IMR-90 (cell line): Measurements from ENCODE around the gene PID1. TPM values are rescaled to one million over a fixed set of nuclear protein-coding genes. Genes with fewer than 3 reads are reported as not detected.

Experiments
- ATAC-seq: fragments of 200-7000 bp; cut with Tn5 transposase; 2 replicates; pipeline ENCODE4 v1.9.1; 2020; ENCODE audit warnings: low read depth, mild to moderate bottlenecking, moderate library complexity
- BruUV-seq: library from RNA; stranded (reverse); fragments of 400-500 nt; replicated peaks from 2 replicates; lab custom pipeline; 2021; lab: Mats Ljungman, UMichigan
- CTCF ChIA-PET: fragments of 300-600 bp; formaldehyde crosslinking; extraction: SDS; loops from one replicate; lab custom pipeline; 2021; ENCODE audit warnings: antibody characterized with exemption; lab: Yijun Ruan, JAX
- POLR2A ChIA-PET: fragments of 300-600 bp; sonication (Branson Sonifier 250); formaldehyde crosslinking; loops from one replicate; lab custom pipeline; 2022; ENCODE audit warnings: antibody characterized with exemption; ENCODE audit not compliant: unreplicated experiment; lab: Charles Lee
- DNase-seq: peaks from one replicate; pipeline ENCODE4 v3.0.0; 2013
- H2AFZ ChIP-seq: replicated peaks from 2 replicates; pipeline ENCODE3; 2013; ENCODE audit warnings: low read length, mild to moderate bottlenecking; ENCODE audit not compliant: poor library complexity
- H2AK5ac ChIP-seq: 2 replicates; pipeline ENCODE4 v1.6.1; 2013; ENCODE audit warnings: low read depth, low read length, inconsistent platforms
- H2AK9ac ChIP-seq: replicated peaks from 2 replicates; pipeline ENCODE3; 2013; ENCODE audit warnings: mild to moderate bottlenecking, low read depth, low read length, moderate library complexity; ENCODE audit not compliant: poor library complexity
- H2BK120ac ChIP-seq: 2 replicates; pipeline ENCODE4 v1.6.1; 2013; ENCODE audit warnings: low read depth, low read length, inconsistent platforms
- H2BK15ac ChIP-seq: 3 replicates; pipeline ENCODE4 v1.6.1; 2013; ENCODE audit warnings: low read depth, low read length, inconsistent platforms
- H2BK20ac ChIP-seq: 2 replicates; pipeline ENCODE4 v1.6.1; 2013; ENCODE audit warnings: low read depth, mild to moderate bottlenecking, inconsistent platforms, low read length, moderate library complexity
- H2BK5ac ChIP-seq: 2 replicates; pipeline ENCODE4 v1.6.1; 2013; ENCODE audit warnings: mild to moderate bottlenecking, low read depth, low read length, inconsistent platforms; ENCODE audit not compliant: poor library complexity, severe bottlenecking
- H3K14ac ChIP-seq: replicated peaks from 2 replicates; pipeline ENCODE4 v1.6.1; 2013; ENCODE audit warnings: low read depth, low read length, inconsistent platforms
- H3K18ac ChIP-seq: 2 replicates; pipeline ENCODE4 v1.6.1; 2013; ENCODE audit warnings: low read depth, low read length, control low read depth
- H3K23ac ChIP-seq: 2 replicates; pipeline ENCODE4 v1.6.1; 2013; ENCODE audit warnings: low read depth, low read length, inconsistent platforms
- H3K27ac ChIP-seq: 2 replicates; pipeline ENCODE4 v1.5.1; 2013; ENCODE audit warnings: mild to moderate bottlenecking, control low read depth, low read length; ENCODE audit not compliant: insufficient read depth
- H3K27me3 ChIP-seq: 2 replicates; pipeline ENCODE4 v1.6.1; 2013; ENCODE audit warnings: low read length; ENCODE audit not compliant: control insufficient read depth, insufficient read depth
- H3K36me3 ChIP-seq: 2 replicates; pipeline ENCODE4 v1.6.1; 2013; ENCODE audit warnings: low read length, mixed read lengths; ENCODE audit not compliant: control insufficient read depth, insufficient read depth
- H3K4ac ChIP-seq: 2 replicates; pipeline ENCODE4 v1.6.1; 2013; ENCODE audit warnings: low read depth, low read length, inconsistent platforms
- H3K4me1 ChIP-seq: 2 replicates; pipeline ENCODE4 v1.6.1; 2013; ENCODE audit warnings: low read length, mixed read lengths; ENCODE audit not compliant: control insufficient read depth, insufficient read depth
- H3K4me2 ChIP-seq: 2 replicates; pipeline ENCODE4 v1.6.1; 2013; ENCODE audit warnings: low read depth, mild to moderate bottlenecking, control low read depth, low read length, moderate library complexity
- H3K4me3 ChIP-seq: 2 replicates; pipeline ENCODE4 v1.5.1; 2013; ENCODE audit warnings: low read depth, mild to moderate bottlenecking, control low read depth, low read length, moderate library complexity; ENCODE audit not compliant: insufficient read depth
- H3K56ac ChIP-seq: 2 replicates; pipeline ENCODE4 v1.6.1; 2013; ENCODE audit warnings: low read length, inconsistent platforms; ENCODE audit not compliant: insufficient read depth; ENCODE audit errors: extremely low read depth
- H3K79me1 ChIP-seq, 2 experiments: 2 replicates each; pipeline ENCODE4 v1.6.1; 2013; ENCODE audit warnings: low read length in 2 of 2, inconsistent platforms in 1 of 2, low read depth in 1 of 2
- H3K9ac ChIP-seq: 2 replicates; pipeline ENCODE4 v1.6.1; 2013; ENCODE audit warnings: low read depth, low read length, control low read depth
- H3K9me1 ChIP-seq: 2 replicates; pipeline ENCODE4 v1.6.1; 2013; ENCODE audit warnings: low read length, inconsistent platforms; ENCODE audit not compliant: insufficient read depth
- H3K9me3 ChIP-seq: 2 replicates; pipeline ENCODE4 v1.6.1; 2013; ENCODE audit warnings: low read length; ENCODE audit not compliant: control insufficient read depth, insufficient read depth
- H4K20me1 ChIP-seq: 2 replicates; pipeline ENCODE4 v1.6.1; 2013; ENCODE audit warnings: low read length, inconsistent platforms; ENCODE audit not compliant: insufficient read depth
- H4K5ac ChIP-seq: 2 replicates; pipeline ENCODE4 v1.6.1; 2013; ENCODE audit warnings: mild to moderate bottlenecking, low read depth, low read length, control low read depth
- H4K8ac ChIP-seq, 2 experiments: 2 replicates each; pipeline ENCODE4 v1.6.1; 2013; ENCODE audit warnings: low read depth in 2 of 2, low read length in 2 of 2, control low read depth in 1 of 2, inconsistent platforms in 1 of 2
- H4K91ac ChIP-seq: 2 replicates; pipeline ENCODE4 v1.6.1; 2013; ENCODE audit warnings: low read depth, low read length, inconsistent platforms; ENCODE audit not compliant: insufficient read depth
- BHLHE40 ChIP-seq: fragments of 150-350 bp; IDR thresholded peaks from 2 replicates; pipeline ENCODE4 v1.6.1; 2016; ENCODE audit warnings: mild to moderate bottlenecking, low read depth, low read length
- CEBPB ChIP-seq: IDR thresholded peaks from 2 replicates; pipeline ENCODE4 v1.6.1; 2012; ENCODE audit warnings: low read depth, low read length, improper control_type of control experiment
- CHD1 ChIP-seq: IDR thresholded peaks from 2 replicates; pipeline ENCODE4 v1.6.1; 2012; ENCODE audit warnings: low read depth, low read length, improper control_type of control experiment
- CTCF ChIP-seq: conservative IDR thresholded peaks from 2 replicates; pipeline ENCODE4 v1.5.1; 2012; ENCODE audit warnings: mild to moderate bottlenecking, low read depth, low read length, improper control_type of control experiment
- ELK1 ChIP-seq: fragments of 150-350 bp; IDR thresholded peaks from 2 replicates; pipeline ENCODE4 v1.6.1; 2016; ENCODE audit warnings: low read depth, mild to moderate bottlenecking, low read length, moderate library complexity, borderline replicate concordance
- FOS ChIP-seq: fragments of 150-350 bp; IDR thresholded peaks from 2 replicates; pipeline ENCODE4 v1.6.1; 2016; ENCODE audit warnings: low read depth, low read length
- MAFK ChIP-seq: IDR thresholded peaks from 2 replicates; pipeline ENCODE4 v1.6.1; 2012; ENCODE audit warnings: low read depth, low read length, improper control_type of control experiment
- MAZ ChIP-seq: IDR thresholded peaks from 2 replicates; pipeline ENCODE4 v1.6.1; 2012; ENCODE audit warnings: low read depth, mild to moderate bottlenecking, low read length, improper control_type of control experiment, moderate library complexity, borderline replicate concordance
- NFE2L2 ChIP-seq: fragments of 150-350 bp; IDR thresholded peaks from 2 replicates; pipeline ENCODE4 v1.6.1; 2016; ENCODE audit warnings: low read depth, mild to moderate bottlenecking, low read length
- POLR2A ChIP-seq: IDR thresholded peaks from 2 replicates; pipeline ENCODE4 v1.6.1; 2012; ENCODE audit warnings: mild to moderate bottlenecking, low read depth, low read length
- RAD21 ChIP-seq: IDR thresholded peaks from 2 replicates; pipeline ENCODE4 v1.6.1; 2012; ENCODE audit warnings: low read length, improper control_type of control experiment
- RFX5 ChIP-seq: IDR thresholded peaks from 2 replicates; pipeline ENCODE4 v1.8.0; 2012; ENCODE audit warnings: low read depth, mild to moderate bottlenecking, low read length, moderate library complexity
- SMC3 ChIP-seq: fragments of 150-350 bp; IDR thresholded peaks from 2 replicates; pipeline ENCODE4 v1.6.1; 2016; ENCODE audit warnings: low read depth, mild to moderate bottlenecking, antibody characterized with exemption, low read length, moderate library complexity
- USF2 ChIP-seq: fragments of 150-350 bp; IDR thresholded peaks from 2 replicates; pipeline ENCODE4 v1.6.1; 2017; ENCODE audit warnings: mild to moderate bottlenecking, antibody characterized with exemption, low read length, low read depth
- dilution Hi-C: fragments of 300-500 bp; cut with HindIII; formaldehyde crosslinking; loops from one replicate; pipeline ENCODE4 v1.14.3; 2018; ENCODE audit warnings: low sequenced_read_pairs; ENCODE audit not compliant: unreplicated experiment
- in situ Hi-C: fragments of 300-500 bp; cut with MboI; formaldehyde crosslinking; loops from 3 replicates; pipeline ENCODE4 v1.14.3; 2019; ENCODE audit warnings: low sequenced_read_pairs, inconsistent platforms, mixed read lengths
- intact Hi-C: fragments of 100-400 bp; cut with micrococcal nuclease; formaldehyde crosslinking; loops from 2 replicates; pipeline ENCODE4 v1.10.0; 2022
- polyA plus RNA-seq, 3 experiments: library from polyadenylated mRNA; depleted of rRNA; stranded (reverse); fragments of >200 nt; gene quantifications; 2 replicates each; pipeline ENCODE4 v1.2.3, GENCODE V29; 2012; ENCODE audit warnings: low replicate concordance in 1 of 3
- total RNA-seq: library from RNA; depleted of rRNA; stranded (reverse); fragments of >200 nt; gene quantifications from 2 replicates; pipeline ENCODE4 v1.2.3, GENCODE V29; 2012

PID1 gene
- total and polyA plus RNA-seq, 2 of the 4 experiments (the other 2 are of a cell fraction): 0.90 to 1.9 TPM

GRCh38 chr2:229275506-229275905 lies 4.4 kb upstream of the PID1 start:
- Histone ChIP-seq H3K9me1 (no peaks in the 10 kb centered on the region), H3K27me3 (no peaks in the 10 kb centered on the region), H3K4me1 (no peaks in the 10 kb centered on the region), H3K36me3 (no peaks in the 10 kb centered on the region), H4K20me1 (no peaks in the 10 kb centered on the region), H3K4ac (no peak overlapping the region), H2BK5ac (no peak overlapping the region), H4K5ac (no peak overlapping the region), H2AFZ (no peak overlapping the region), H3K9me3 (no peaks in the 10 kb centered on the region), H3K14ac (no peak overlapping the region), H2BK20ac (no peak overlapping the region), H3K4me3 (no peak overlapping the region), H3K23ac (no peak overlapping the region), H3K9ac (no peak overlapping the region), H3K56ac (no peak overlapping the region), H2AK9ac (no peak overlapping the region), H2AK5ac (no peak overlapping the region), H2BK120ac (no peak overlapping the region), H3K18ac (no peak overlapping the region), H4K91ac (no peak overlapping the region), H2BK15ac (no peak overlapping the region), H3K27ac (no peak overlapping the region), H3K4me2 (no peak overlapping the region), H3K79me1 (no peaks in the 10 kb centered on the region), H4K8ac (no peak overlapping the region)
- dilution Hi-C loops: no loop called here
- no TSS peak for BruUV-seq
- TF ChIP-seq RFX5: no peak
- TF ChIP-seq CEBPB: no peak
- no peak for TF ChIP-seq BHLHE40
- TF ChIP-seq MAFK: no peak
- TF ChIP-seq CHD1: no peak
- TF ChIP-seq MAZ: no peak
- TF ChIP-seq FOS: no peak
- no peak for TF ChIP-seq ELK1
- TF ChIP-seq SMC3: no peak
- no peak for TF ChIP-seq RAD21
- no peak for TF ChIP-seq USF2
- no peak for TF ChIP-seq POLR2A
- TF ChIP-seq CTCF: no peak
- TF ChIP-seq NFE2L2: no peak
- DNase-seq: no peak
- ChIA-PET CTCF (no interaction called here), POLR2A (no interaction called here)
- in situ Hi-C loops: loop anchor here (10.0 kb wide), 1 partner anchor 591 kb away; no protein-coding TSS in a partner anchor
- ATAC-seq: no peak
- intact Hi-C loops: no loop called here
